Measurements from ENCODE around the gene CBY2. TPM values are rescaled to one million over a fixed set of nuclear protein-coding genes. Genes with fewer than 3 reads are reported as not detected.

CBY2 gene
- total RNA-seq, 1 donor from 2014 or later: not detected

GRCh38 chr13:45683701-45684100 lies 18.4 kb upstream of the CBY2 start:
- Histone ChIP-seq H3K27me3 (no peaks in the 10 kb centered on the region), H3K4me1 (no peaks in the 10 kb centered on the region), H3K27ac (no peak overlapping the region), H3K9me3 (no peaks in the 10 kb centered on the region), H3K36me3 (no peaks in the 10 kb centered on the region), H3K4me3 (no peak overlapping the region)
- intact Hi-C loops (cut with DNase I): no loop called here
- no peak for DNase-seq (ENCODE audit: low spot score in 2 of 2)
- TF ChIP-seq, protein P1, sequence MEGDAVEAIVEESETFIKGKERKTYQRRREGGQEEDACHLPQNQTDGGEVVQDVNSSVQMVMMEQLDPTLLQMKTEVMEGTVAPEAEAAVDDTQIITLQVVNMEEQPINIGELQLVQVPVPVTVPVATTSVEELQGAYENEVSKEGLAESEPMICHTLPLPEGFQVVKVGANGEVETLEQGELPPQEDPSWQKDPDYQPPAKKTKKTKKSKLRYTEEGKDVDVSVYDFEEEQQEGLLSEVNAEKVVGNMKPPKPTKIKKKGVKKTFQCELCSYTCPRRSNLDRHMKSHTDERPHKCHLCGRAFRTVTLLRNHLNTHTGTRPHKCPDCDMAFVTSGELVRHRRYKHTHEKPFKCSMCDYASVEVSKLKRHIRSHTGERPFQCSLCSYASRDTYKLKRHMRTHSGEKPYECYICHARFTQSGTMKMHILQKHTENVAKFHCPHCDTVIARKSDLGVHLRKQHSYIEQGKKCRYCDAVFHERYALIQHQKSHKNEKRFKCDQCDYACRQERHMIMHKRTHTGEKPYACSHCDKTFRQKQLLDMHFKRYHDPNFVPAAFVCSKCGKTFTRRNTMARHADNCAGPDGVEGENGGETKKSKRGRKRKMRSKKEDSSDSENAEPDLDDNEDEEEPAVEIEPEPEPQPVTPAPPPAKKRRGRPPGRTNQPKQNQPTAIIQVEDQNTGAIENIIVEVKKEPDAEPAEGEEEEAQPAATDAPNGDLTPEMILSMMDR (IDR thresholded peaks at IDR 0.05): no peak

DNA sequence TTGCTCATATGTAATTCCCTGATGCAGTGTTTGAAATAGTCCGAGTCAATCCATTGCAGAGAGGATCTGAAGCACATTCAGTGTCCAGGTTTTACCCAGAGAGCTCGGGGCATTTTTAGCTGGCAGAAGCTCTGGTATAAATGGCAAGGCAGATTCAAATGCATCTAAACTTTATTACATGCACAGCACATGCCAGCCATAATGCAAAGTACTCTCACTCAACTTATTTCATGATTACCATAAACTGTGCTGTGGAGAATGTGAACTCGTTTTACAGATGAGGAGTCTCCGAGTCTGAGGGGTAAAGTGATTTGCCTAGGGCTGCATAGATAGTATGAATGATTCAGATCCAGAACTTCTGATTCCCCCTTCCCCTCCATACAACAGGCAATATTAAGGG lies 13.5 kb upstream of the CBY2 start:
- TF ChIP-seq, protein P1 (IDR thresholded peaks at IDR 0.05): no peak
- H3K27me3 ChIP-seq: no peaks in the 10 kb centered on the region
- intact Hi-C loops (cut with DNase I): no loop called here
- no peaks in the 10 kb centered on the region for H3K4me1 ChIP-seq
- no peak overlapping the region for H3K27ac ChIP-seq
- no peaks in the 10 kb centered on the region for H3K36me3 ChIP-seq
- no peaks in the 10 kb centered on the region for H3K9me3 ChIP-seq
- no peak overlapping the region for H3K4me3 ChIP-seq
- DNase-seq (ENCODE audit: low spot score in 2 of 2): no peak

- intact Hi-C loops (cut with DNase I): no loop called here
- H3K4me1 ChIP-seq: no peaks in the 10 kb centered on the region
- no peaks in the 10 kb centered on the region for H3K36me3 ChIP-seq
- no peak for DNase-seq (ENCODE audit: low spot score in 2 of 2)
- TF ChIP-seq, protein P1 (IDR thresholded peaks at IDR 0.05): no peak
- H3K4me3 ChIP-seq: no peak overlapping the region
- no peaks in the 10 kb centered on the region for H3K9me3 ChIP-seq
- no peaks in the 10 kb centered on the region for H3K27me3 ChIP-seq
- no peak overlapping the region for H3K27ac ChIP-seq
Observed at GRCh38 chr13:45690636-45691035, 11.5 kb upstream of the CBY2 start.

DNA sequence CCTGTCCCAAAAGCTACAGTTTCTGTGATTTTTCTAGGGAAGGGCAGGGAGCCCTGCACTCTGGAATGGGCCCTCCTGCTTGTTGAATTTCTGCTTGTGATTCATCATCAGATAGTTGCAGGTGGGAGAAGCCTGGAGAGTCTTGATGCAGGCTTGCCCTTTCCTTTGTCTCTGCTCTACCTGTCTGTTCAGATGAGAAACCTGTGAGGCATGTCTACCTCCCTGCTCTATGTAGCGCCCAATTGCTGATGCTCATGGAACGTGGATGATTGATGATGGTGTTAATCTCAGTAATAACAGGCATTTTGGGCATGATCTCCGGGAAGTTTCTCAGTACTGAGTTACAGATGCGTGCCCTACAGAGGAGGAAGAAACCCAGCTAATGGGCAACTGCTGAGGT lies 10.9 kb upstream of the CBY2 start:
- Histone ChIP-seq H3K9me3 (no peaks in the 10 kb centered on the region), H3K27me3 (no peaks in the 10 kb centered on the region), H3K4me1 (no peaks in the 10 kb centered on the region), H3K4me3 (no peak overlapping the region), H3K36me3 (no peaks in the 10 kb centered on the region), H3K27ac (no peak overlapping the region)
- no peak for DNase-seq (ENCODE audit: low spot score in 2 of 2)
- TF ChIP-seq, protein P1 (IDR thresholded peaks at IDR 0.05): no peak
- intact Hi-C loops (cut with DNase I): no loop called here

- no peak for DNase-seq (ENCODE audit: low spot score in 2 of 2)
- Histone ChIP-seq H3K27ac (no peak overlapping the region), H3K27me3 (no peaks in the 10 kb centered on the region), H3K4me1 (no peaks in the 10 kb centered on the region), H3K9me3 (no peaks in the 10 kb centered on the region), H3K4me3 (no peak overlapping the region), H3K36me3 (no peaks in the 10 kb centered on the region)
- TF ChIP-seq, protein P1 (IDR thresholded peaks at IDR 0.05): no peak
- intact Hi-C loops (cut with DNase I): no loop called here
Observed at GRCh38 chr13:45691667-45692066, 10.5 kb upstream of the CBY2 start.

DNA sequence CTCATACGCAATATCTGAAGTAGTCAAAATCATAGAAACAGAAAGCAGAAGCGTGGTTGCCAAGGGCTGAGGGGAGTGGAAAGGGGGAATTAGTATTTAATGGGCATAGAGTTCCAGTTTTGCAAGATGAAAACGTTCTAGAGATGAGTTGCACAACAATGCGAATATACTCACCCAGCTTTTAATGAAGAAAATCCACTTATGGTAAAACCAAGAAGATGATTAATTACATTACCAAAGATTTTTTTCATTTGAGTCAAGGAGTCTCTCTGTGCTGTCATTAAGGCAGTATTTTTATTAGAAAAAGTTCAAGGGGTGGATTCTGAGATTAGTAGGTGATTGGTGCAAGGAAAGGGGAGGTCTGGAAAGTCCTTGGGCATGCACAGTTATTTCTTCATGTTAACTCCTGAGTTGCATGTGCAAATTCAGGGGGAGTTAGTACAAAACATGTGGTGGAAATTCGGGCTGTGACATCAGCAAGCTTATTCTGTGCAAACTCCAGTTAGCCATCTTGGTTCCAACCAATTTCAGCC lies 6.9 kb upstream of the CBY2 start:
- Histone ChIP-seq H3K4me3 (no peak overlapping the region), H3K36me3 (no peaks in the 10 kb centered on the region), H3K27me3 (no peaks in the 10 kb centered on the region), H3K9me3 (no peaks in the 10 kb centered on the region), H3K4me1 (no peaks in the 10 kb centered on the region), H3K27ac (no peak overlapping the region)
- no peak for DNase-seq (ENCODE audit: low spot score in 2 of 2)
- intact Hi-C loops (cut with DNase I): no loop called here
- TF ChIP-seq, protein P1 (IDR thresholded peaks at IDR 0.05): no peak

All from ascending aorta (tissue), 2 donors.